IMR-90 (cell line): Measurements from ENCODE around the gene MAGI1. TPM values are rescaled to one million over a fixed set of nuclear protein-coding genes. Genes with fewer than 3 reads are reported as not detected.
A peak's percentile ranks its signal among the peaks of the same experiment; 100 is the strongest.

ENCODE experiments used
- ATAC-seq: fragments of 200-7000 bp; cut with Tn5 transposase; 2 replicates; pipeline ENCODE4 v1.9.1; 2020; ENCODE audit warnings: low read depth, mild to moderate bottlenecking, moderate library complexity
- BruUV-seq: library from RNA; stranded (reverse); fragments of 400-500 nt; replicated peaks from 2 replicates; lab custom pipeline; 2021; lab: Mats Ljungman, UMichigan
- CTCF ChIA-PET: fragments of 300-600 bp; formaldehyde crosslinking; extraction: SDS; loops from one replicate; lab custom pipeline; 2021; ENCODE audit warnings: antibody characterized with exemption; lab: Yijun Ruan, JAX
- POLR2A ChIA-PET: fragments of 300-600 bp; sonication (Branson Sonifier 250); formaldehyde crosslinking; loops from one replicate; lab custom pipeline; 2022; ENCODE audit warnings: antibody characterized with exemption; ENCODE audit not compliant: unreplicated experiment; lab: Charles Lee
- DNase-seq: peaks from one replicate; pipeline ENCODE4 v3.0.0; 2013
- H2AFZ ChIP-seq: replicated peaks from 2 replicates; pipeline ENCODE3; 2013; ENCODE audit warnings: low read length, mild to moderate bottlenecking; ENCODE audit not compliant: poor library complexity
- H2AK5ac ChIP-seq: 2 replicates; pipeline ENCODE4 v1.6.1; 2013; ENCODE audit warnings: low read depth, low read length, inconsistent platforms
- H2AK9ac ChIP-seq: replicated peaks from 2 replicates; pipeline ENCODE3; 2013; ENCODE audit warnings: mild to moderate bottlenecking, low read depth, low read length, moderate library complexity; ENCODE audit not compliant: poor library complexity
- H2BK120ac ChIP-seq: 2 replicates; pipeline ENCODE4 v1.6.1; 2013; ENCODE audit warnings: low read depth, low read length, inconsistent platforms
- H2BK15ac ChIP-seq: 3 replicates; pipeline ENCODE4 v1.6.1; 2013; ENCODE audit warnings: low read depth, low read length, inconsistent platforms
- H2BK20ac ChIP-seq: 2 replicates; pipeline ENCODE4 v1.6.1; 2013; ENCODE audit warnings: low read depth, mild to moderate bottlenecking, inconsistent platforms, low read length, moderate library complexity
- H2BK5ac ChIP-seq: 2 replicates; pipeline ENCODE4 v1.6.1; 2013; ENCODE audit warnings: mild to moderate bottlenecking, low read depth, low read length, inconsistent platforms; ENCODE audit not compliant: poor library complexity, severe bottlenecking
- H3K14ac ChIP-seq: replicated peaks from 2 replicates; pipeline ENCODE4 v1.6.1; 2013; ENCODE audit warnings: low read depth, low read length, inconsistent platforms
- H3K18ac ChIP-seq: 2 replicates; pipeline ENCODE4 v1.6.1; 2013; ENCODE audit warnings: low read depth, low read length, control low read depth
- H3K23ac ChIP-seq: 2 replicates; pipeline ENCODE4 v1.6.1; 2013; ENCODE audit warnings: low read depth, low read length, inconsistent platforms
- H3K27ac ChIP-seq: 2 replicates; pipeline ENCODE4 v1.5.1; 2013; ENCODE audit warnings: mild to moderate bottlenecking, control low read depth, low read length; ENCODE audit not compliant: insufficient read depth
- H3K27me3 ChIP-seq: 2 replicates; pipeline ENCODE4 v1.6.1; 2013; ENCODE audit warnings: low read length; ENCODE audit not compliant: control insufficient read depth, insufficient read depth
- H3K36me3 ChIP-seq: 2 replicates; pipeline ENCODE4 v1.6.1; 2013; ENCODE audit warnings: low read length, mixed read lengths; ENCODE audit not compliant: control insufficient read depth, insufficient read depth
- H3K4ac ChIP-seq: 2 replicates; pipeline ENCODE4 v1.6.1; 2013; ENCODE audit warnings: low read depth, low read length, inconsistent platforms
- H3K4me1 ChIP-seq: 2 replicates; pipeline ENCODE4 v1.6.1; 2013; ENCODE audit warnings: low read length, mixed read lengths; ENCODE audit not compliant: control insufficient read depth, insufficient read depth
- H3K4me2 ChIP-seq: 2 replicates; pipeline ENCODE4 v1.6.1; 2013; ENCODE audit warnings: low read depth, mild to moderate bottlenecking, control low read depth, low read length, moderate library complexity
- H3K4me3 ChIP-seq: 2 replicates; pipeline ENCODE4 v1.5.1; 2013; ENCODE audit warnings: low read depth, mild to moderate bottlenecking, control low read depth, low read length, moderate library complexity; ENCODE audit not compliant: insufficient read depth
- H3K56ac ChIP-seq: 2 replicates; pipeline ENCODE4 v1.6.1; 2013; ENCODE audit warnings: low read length, inconsistent platforms; ENCODE audit not compliant: insufficient read depth; ENCODE audit errors: extremely low read depth
- H3K79me1 ChIP-seq, 2 experiments: 2 replicates each; pipeline ENCODE4 v1.6.1; 2013; ENCODE audit warnings: low read length in 2 of 2, inconsistent platforms in 1 of 2, low read depth in 1 of 2
- H3K9ac ChIP-seq: 2 replicates; pipeline ENCODE4 v1.6.1; 2013; ENCODE audit warnings: low read depth, low read length, control low read depth
- H3K9me1 ChIP-seq: 2 replicates; pipeline ENCODE4 v1.6.1; 2013; ENCODE audit warnings: low read length, inconsistent platforms; ENCODE audit not compliant: insufficient read depth
- H3K9me3 ChIP-seq: 2 replicates; pipeline ENCODE4 v1.6.1; 2013; ENCODE audit warnings: low read length; ENCODE audit not compliant: control insufficient read depth, insufficient read depth
- H4K20me1 ChIP-seq: 2 replicates; pipeline ENCODE4 v1.6.1; 2013; ENCODE audit warnings: low read length, inconsistent platforms; ENCODE audit not compliant: insufficient read depth
- H4K5ac ChIP-seq: 2 replicates; pipeline ENCODE4 v1.6.1; 2013; ENCODE audit warnings: mild to moderate bottlenecking, low read depth, low read length, control low read depth
- H4K8ac ChIP-seq, 2 experiments: 2 replicates each; pipeline ENCODE4 v1.6.1; 2013; ENCODE audit warnings: low read depth in 2 of 2, low read length in 2 of 2, control low read depth in 1 of 2, inconsistent platforms in 1 of 2
- H4K91ac ChIP-seq: 2 replicates; pipeline ENCODE4 v1.6.1; 2013; ENCODE audit warnings: low read depth, low read length, inconsistent platforms; ENCODE audit not compliant: insufficient read depth
- BHLHE40 ChIP-seq: fragments of 150-350 bp; IDR thresholded peaks from 2 replicates; pipeline ENCODE4 v1.6.1; 2016; ENCODE audit warnings: mild to moderate bottlenecking, low read depth, low read length
- CEBPB ChIP-seq: IDR thresholded peaks from 2 replicates; pipeline ENCODE4 v1.6.1; 2012; ENCODE audit warnings: low read depth, low read length, improper control_type of control experiment
- CTCF ChIP-seq: conservative IDR thresholded peaks from 2 replicates; pipeline ENCODE4 v1.5.1; 2012; ENCODE audit warnings: mild to moderate bottlenecking, low read depth, low read length, improper control_type of control experiment
- MAFK ChIP-seq: IDR thresholded peaks from 2 replicates; pipeline ENCODE4 v1.6.1; 2012; ENCODE audit warnings: low read depth, low read length, improper control_type of control experiment
- MAZ ChIP-seq: IDR thresholded peaks from 2 replicates; pipeline ENCODE4 v1.6.1; 2012; ENCODE audit warnings: low read depth, mild to moderate bottlenecking, low read length, improper control_type of control experiment, moderate library complexity, borderline replicate concordance
- MXI1 ChIP-seq: IDR thresholded peaks from 2 replicates; pipeline ENCODE4 v1.6.1; 2012; ENCODE audit warnings: low read depth, mild to moderate bottlenecking, low read length, moderate library complexity, borderline replicate concordance
- RAD21 ChIP-seq: IDR thresholded peaks from 2 replicates; pipeline ENCODE4 v1.6.1; 2012; ENCODE audit warnings: low read length, improper control_type of control experiment
- RFX5 ChIP-seq: IDR thresholded peaks from 2 replicates; pipeline ENCODE4 v1.8.0; 2012; ENCODE audit warnings: low read depth, mild to moderate bottlenecking, low read length, moderate library complexity
- SMC3 ChIP-seq: fragments of 150-350 bp; IDR thresholded peaks from 2 replicates; pipeline ENCODE4 v1.6.1; 2016; ENCODE audit warnings: low read depth, mild to moderate bottlenecking, antibody characterized with exemption, low read length, moderate library complexity
- WGBS, 2 experiments: methylation state at CpG; one replicate each; pipeline versions ENCODE4 v1.1.5 to v1.1.7; 2013; ENCODE audit warnings: missing lambda C conversion rate in 2 of 2; ENCODE audit not compliant: insufficient read length in 1 of 2; ENCODE audit errors: extremely low coverage in 2 of 2; 5-methylcytosine and 5-hydroxymethylcytosine counted together
- dilution Hi-C: fragments of 300-500 bp; cut with HindIII; formaldehyde crosslinking; loops from one replicate; pipeline ENCODE4 v1.14.3; 2018; ENCODE audit warnings: low sequenced_read_pairs; ENCODE audit not compliant: unreplicated experiment
- in situ Hi-C: fragments of 300-500 bp; cut with MboI; formaldehyde crosslinking; loops from 3 replicates; pipeline ENCODE4 v1.14.3; 2019; ENCODE audit warnings: low sequenced_read_pairs, inconsistent platforms, mixed read lengths
- intact Hi-C: fragments of 100-400 bp; cut with micrococcal nuclease; formaldehyde crosslinking; loops from 2 replicates; pipeline ENCODE4 v1.10.0; 2022
- polyA plus RNA-seq, 3 experiments: library from polyadenylated mRNA; depleted of rRNA; stranded (reverse); fragments of >200 nt; gene quantifications; 2 replicates each; pipeline ENCODE4 v1.2.3, GENCODE V29; 2012; ENCODE audit warnings: low replicate concordance in 1 of 3
- total RNA-seq: library from RNA; depleted of rRNA; stranded (reverse); fragments of >200 nt; gene quantifications from 2 replicates; pipeline ENCODE4 v1.2.3, GENCODE V29; 2012

The MAGI1 gene
- total and polyA plus RNA-seq, 2 of the 4 experiments (the other 2 are of a cell fraction): 14.5 to 24.2 TPM

GRCh38 chr3:65914740-65915367 lies 123.9 kb downstream of the MAGI1 start:
- TF ChIP-seq CTCF (0 out of 2 replicates have a peak, but pooled peaks have one; percentile 19), SMC3 (peak; percentile 14; the same call in 1 of the 2 replicates), RFX5 (no peak), RAD21 (peak; percentile 39; the same call in 1 of the 2 replicates), MAZ (no peak), BHLHE40 (no peak), MXI1 (no peak), MAFK (no peak), CEBPB (no peak)
- H3K4me1 ChIP-seq: peaks cover 5% of the 10 kb centered on the region; the same call in 1 of the 2 replicates
- H3K27ac ChIP-seq: no peak overlapping the region
- no peak overlapping the region for H2BK5ac ChIP-seq
- WGBS, 2 experiments: 90% methylated on average over 2 of the region's 3 CpGs; no CpG with 5 or more reads in 1 of the 2 experiments
- H3K4me2 ChIP-seq: no peak overlapping the region
- H2AFZ ChIP-seq: no peak overlapping the region
- POLR2A ChIA-PET: no interaction called here
- H3K9ac ChIP-seq: no peak overlapping the region
- H3K36me3 ChIP-seq: no peaks in the 10 kb centered on the region
- H4K91ac ChIP-seq: no peak overlapping the region
- H3K4ac ChIP-seq: no peak overlapping the region
- DNase-seq (no peak), ATAC-seq (no peak; the same call in 1 of the 2 replicates)
- no peak overlapping the region for H3K18ac ChIP-seq
- no peak overlapping the region for H2BK15ac ChIP-seq
- intact Hi-C loops: loop anchor here (2.0 kb wide), 1 partner anchor 130 kb away; no protein-coding TSS in a partner anchor
- BruUV-seq: no TSS peak
- dilution Hi-C loops: no loop called here
- H2AK5ac ChIP-seq: no peak overlapping the region
- peaks cover 14% of the 10 kb centered on the region; the same call in 1 of the 2 replicates for H4K20me1 ChIP-seq
- H2BK120ac ChIP-seq: no peak overlapping the region
- in situ Hi-C loops: no loop called here
- H2BK20ac ChIP-seq: no peak overlapping the region
- no peak overlapping the region for H4K8ac ChIP-seq
- CTCF ChIA-PET: interaction anchor here (0.9 to 1.0 kb wide), 3 partner anchors 26 to 130 kb away, joined by 3 read pairs; no protein-coding TSS in a partner anchor
- H3K23ac ChIP-seq: no peak overlapping the region
- no peaks in the 10 kb centered on the region for H3K9me3 ChIP-seq
- H2AK9ac ChIP-seq: no peak overlapping the region
- no peak overlapping the region for H3K56ac ChIP-seq
- no peaks in the 10 kb centered on the region for H3K27me3 ChIP-seq
- no peak overlapping the region for H4K5ac ChIP-seq
- peaks cover 17 to 56% of the 10 kb centered on the region in 2 experiments for H3K79me1 ChIP-seq
- no peak overlapping the region for H3K14ac ChIP-seq
- no peaks in the 10 kb centered on the region for H3K9me1 ChIP-seq
- H3K4me3 ChIP-seq: no peak overlapping the region
